Vagina (tissue), 2 donors: ENCODE measurements around the gene RPL10. TPM values are rescaled to one million over a fixed set of nuclear protein-coding genes. Genes with fewer than 3 reads are reported as not detected.

ENCODE experiments used
- DNase-seq, 2 donors: peaks; one replicate each; pipeline ENCODE4 v3.0.0-alpha.2; 2017; ENCODE audit errors: extremely low spot score in 2 of 2
- H3K27ac ChIP-seq: fragments of 200-600 bp; sonication (generic); one replicate; pipeline ENCODE4 v1.5.1; 2019
- H3K27me3 ChIP-seq: fragments of 200-600 bp; sonication (generic); one replicate; pipeline ENCODE4 v1.5.1; 2019
- H3K36me3 ChIP-seq, 2 donors: fragments of 200-600 bp; sonication (generic); one replicate each; pipeline ENCODE4 v1.5.1; 2017 to 2019
- H3K4me1 ChIP-seq: fragments of 200-600 bp; sonication (generic); one replicate; pipeline ENCODE4 v1.5.1; 2019
- H3K4me3 ChIP-seq, 2 donors: fragments of 200-600 bp; sonication (generic); 1 replicate in 1 of 2; 2 replicates in 1 of 2; pipeline ENCODE4 v1.5.1; 2016 to 2019
- H3K9me3 ChIP-seq: fragments of 200-600 bp; sonication (generic); one replicate; pipeline ENCODE4 v1.5.1; 2019
- POLR2A ChIP-seq, 2 donors: fragments of 450-650 bp; IDR thresholded peaks; one replicate each; pipeline ENCODE4 v1.6.1; 2017; ENCODE audit warnings: antibody characterized with exemption in 2 of 2, mild to moderate bottlenecking in 2 of 2, moderate library complexity in 2 of 2
- POLR2AphosphoS5 ChIP-seq, 2 donors: sonication (generic); formaldehyde crosslinking; IDR thresholded peaks; one replicate each; pipeline ENCODE4 v1.9.0; 2017; ENCODE audit warnings: antibody characterized with exemption in 2 of 2, mild to moderate bottlenecking in 2 of 2, low read depth in 1 of 2; ENCODE audit not compliant: insufficient read depth in 1 of 2
- intact Hi-C: fragments of 100-400 bp; cut with DNase I; formaldehyde crosslinking; loops from one replicate; pipeline ENCODE4 v1.15.1; 2023
- total RNA-seq: library from RNA; depleted of rRNA; stranded (reverse); fragments of >200 nt; gene quantifications from one replicate; pipeline ENCODE4 v1.2.3, GENCODE V29; 2016
- TF ChIP-seq, protein P1 (sequence below), 3 experiments: fragments of 450-650 bp in 2 of 3; fragments of 200-600 bp in 1 of 3; sonication (generic) in 1 of 3; IDR thresholded peaks; one replicate each; pipeline ENCODE4 v1.5.1; 2017 to 2019; ENCODE audit warnings: antibody characterized with exemption in 3 of 3, mild to moderate bottlenecking in 2 of 3, moderate library complexity in 2 of 3

RPL10 gene
- total RNA-seq, 1 donor from 2014 or later = 3,948 TPM

DNA sequence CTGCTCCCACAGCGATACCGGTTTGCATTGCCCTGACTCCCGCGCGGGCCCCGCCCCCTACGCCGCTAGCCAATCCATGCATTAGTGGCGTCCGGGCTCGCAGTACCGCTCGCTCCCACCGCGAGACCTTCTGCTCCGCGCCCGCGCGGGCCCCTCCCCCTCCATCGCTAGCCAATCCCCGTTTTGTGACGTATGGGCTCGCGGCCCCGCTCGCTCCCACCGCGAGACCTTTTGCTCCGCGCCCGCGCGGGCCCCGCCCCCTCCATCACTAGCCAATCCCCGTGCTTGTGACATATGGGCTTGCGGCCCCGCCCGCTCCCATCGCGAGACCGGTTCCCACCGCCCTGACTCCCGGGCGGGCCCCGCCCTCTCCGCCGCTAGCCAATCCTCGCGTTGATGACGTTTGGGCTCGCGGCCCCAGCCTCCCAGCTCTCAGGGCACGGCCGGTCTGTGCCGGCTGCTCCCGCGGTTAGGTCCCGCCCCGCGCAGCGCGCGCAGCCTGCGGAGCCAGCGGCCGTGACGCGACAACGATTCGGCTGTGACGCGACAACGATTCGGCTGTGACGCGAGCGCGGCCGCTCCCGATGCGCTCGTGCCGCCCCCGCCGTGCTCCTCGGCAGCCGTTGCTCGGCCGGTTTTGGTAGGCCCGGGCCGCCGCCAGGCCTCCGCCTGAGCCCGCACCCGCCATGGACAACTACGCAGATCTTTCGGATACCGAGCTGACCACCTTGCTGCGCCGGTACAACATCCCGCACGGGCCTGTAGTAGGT is 19.2 kb upstream of the RPL10 start, which contains the start of gene EMD:
EMD (plus strand) TSS at position 497 of the 770 bp plus-strand sequence; CDS start at position 687, 190 bp downstream.
- intact Hi-C loops = no loop called here
- Histone ChIP-seq H3K4me1 (peaks cover 22% of the 10 kb centered on the region), H3K27me3 (no peaks in the 10 kb centered on the region)

DNA sequence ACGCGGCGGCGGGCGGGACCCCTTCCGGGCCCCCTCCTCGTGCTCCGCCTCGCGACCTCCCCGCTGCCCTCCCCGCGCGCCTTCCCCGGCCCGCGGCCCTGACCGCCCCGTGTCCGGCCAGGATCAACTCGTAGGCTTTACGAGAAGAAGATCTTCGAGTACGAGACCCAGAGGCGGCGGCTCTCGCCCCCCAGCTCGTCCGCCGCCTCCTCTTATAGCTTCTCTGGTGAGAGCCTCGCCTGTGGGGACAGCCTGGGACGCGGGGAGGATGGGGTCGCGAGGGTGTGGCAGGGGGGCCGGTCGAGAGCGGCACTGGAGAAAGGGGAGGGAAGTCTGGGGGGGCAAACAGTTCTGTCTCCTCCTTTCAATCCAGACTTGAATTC is 18.6 kb upstream of the RPL10 start:
- Histone ChIP-seq H3K27me3 (no peaks in the 10 kb centered on the region), H3K27ac (peak overlapping the region; percentile 93), H3K9me3 (no peaks in the 10 kb centered on the region), H3K36me3 (no peaks in the 10 kb centered on the region), H3K4me1 (peaks cover 20% of the 10 kb centered on the region), H3K4me3 (peak overlapping the region; percentile 68 to 83)
- DNase-seq = no peak
- intact Hi-C loops = no loop called here
- no peak for TF ChIP-seq POLR2A (IDR thresholded peaks at IDR 0.05)
- TF ChIP-seq, protein P1, sequence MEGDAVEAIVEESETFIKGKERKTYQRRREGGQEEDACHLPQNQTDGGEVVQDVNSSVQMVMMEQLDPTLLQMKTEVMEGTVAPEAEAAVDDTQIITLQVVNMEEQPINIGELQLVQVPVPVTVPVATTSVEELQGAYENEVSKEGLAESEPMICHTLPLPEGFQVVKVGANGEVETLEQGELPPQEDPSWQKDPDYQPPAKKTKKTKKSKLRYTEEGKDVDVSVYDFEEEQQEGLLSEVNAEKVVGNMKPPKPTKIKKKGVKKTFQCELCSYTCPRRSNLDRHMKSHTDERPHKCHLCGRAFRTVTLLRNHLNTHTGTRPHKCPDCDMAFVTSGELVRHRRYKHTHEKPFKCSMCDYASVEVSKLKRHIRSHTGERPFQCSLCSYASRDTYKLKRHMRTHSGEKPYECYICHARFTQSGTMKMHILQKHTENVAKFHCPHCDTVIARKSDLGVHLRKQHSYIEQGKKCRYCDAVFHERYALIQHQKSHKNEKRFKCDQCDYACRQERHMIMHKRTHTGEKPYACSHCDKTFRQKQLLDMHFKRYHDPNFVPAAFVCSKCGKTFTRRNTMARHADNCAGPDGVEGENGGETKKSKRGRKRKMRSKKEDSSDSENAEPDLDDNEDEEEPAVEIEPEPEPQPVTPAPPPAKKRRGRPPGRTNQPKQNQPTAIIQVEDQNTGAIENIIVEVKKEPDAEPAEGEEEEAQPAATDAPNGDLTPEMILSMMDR (IDR thresholded peaks at IDR 0.05) = no peak
- TF ChIP-seq POLR2AphosphoS5 (IDR thresholded peaks at IDR 0.05; ENCODE audit: insufficient read depth in 1 of 2, low read depth in 1 of 2) = no peak

More for the DNA sequence above, 19.2 kb upstream of the RPL10 start, which contains the start of gene EMD:
- DNase-seq = peak in 1 of 2 donors; percentile 98
- Histone ChIP-seq H3K36me3 (no peaks in the 10 kb centered on the region), H3K27ac (peak within 1 kb of the TSS; percentile 96), H3K4me3 (peak within 1 kb of the TSS; percentile 68 to 83), H3K9me3 (no peaks in the 10 kb centered on the region)
- peak in 1 of 2 donors; percentile 84 for TF ChIP-seq POLR2A (IDR thresholded peaks at IDR 0.05)
- TF ChIP-seq, protein P1 (IDR thresholded peaks at IDR 0.05) = no peak
- peak; percentile 41 to 44 for TF ChIP-seq POLR2AphosphoS5 (IDR thresholded peaks at IDR 0.05; ENCODE audit: insufficient read depth in 1 of 2, low read depth in 1 of 2)

DNA sequence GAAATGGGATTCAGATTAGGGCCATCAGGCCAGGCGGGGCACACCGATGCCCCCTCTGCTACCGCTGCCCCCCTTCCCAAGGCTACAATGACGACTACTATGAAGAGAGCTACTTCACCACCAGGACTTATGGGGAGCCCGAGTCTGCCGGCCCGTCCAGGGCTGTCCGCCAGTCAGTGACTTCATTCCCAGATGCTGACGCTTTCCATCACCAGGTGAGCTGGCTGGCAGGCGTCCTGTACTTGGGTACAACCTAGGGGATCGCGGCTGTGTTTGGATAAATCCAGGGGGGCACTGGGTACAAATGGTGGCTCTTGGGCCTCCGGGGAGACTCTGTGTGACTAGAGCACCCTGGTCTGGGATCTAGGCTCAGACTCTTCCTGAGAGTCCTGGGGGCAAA is 18.0 kb upstream of the RPL10 start:
- Histone ChIP-seq H3K4me3 (peak overlapping the region; percentile 68 to 83), H3K27me3 (no peaks in the 10 kb centered on the region), H3K27ac (peak overlapping the region; percentile 93), H3K9me3 (no peaks in the 10 kb centered on the region), H3K4me1 (peaks cover 20% of the 10 kb centered on the region), H3K36me3 (no peaks in the 10 kb centered on the region)
- intact Hi-C loops = no loop called here
- no peak for DNase-seq
- peak in 1 of 2 donors; percentile 19 for TF ChIP-seq POLR2AphosphoS5 (IDR thresholded peaks at IDR 0.05; ENCODE audit: insufficient read depth in 1 of 2, low read depth in 1 of 2)
- TF ChIP-seq, protein P1 (IDR thresholded peaks at IDR 0.05) = no peak

DNA sequence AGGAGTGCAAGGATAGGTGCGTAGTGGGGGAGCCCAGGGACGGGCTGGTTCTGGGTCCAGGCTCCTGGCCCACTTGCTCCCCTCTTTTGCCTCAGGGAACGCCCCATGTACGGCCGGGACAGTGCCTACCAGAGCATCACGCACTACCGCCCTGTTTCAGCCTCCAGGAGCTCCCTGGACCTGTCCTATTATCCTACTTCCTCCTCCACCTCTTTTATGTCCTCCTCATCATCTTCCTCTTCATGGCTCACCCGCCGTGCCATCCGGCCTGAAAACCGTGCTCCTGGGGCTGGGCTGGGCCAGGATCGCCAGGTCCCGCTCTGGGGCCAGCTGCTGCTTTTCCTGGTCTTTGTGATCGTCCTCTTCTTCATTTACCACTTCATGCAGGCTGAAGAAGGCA is 17.4 kb upstream of the RPL10 start:
- Histone ChIP-seq H3K27ac (peak overlapping the region; percentile 93), H3K27me3 (no peaks in the 10 kb centered on the region)
- intact Hi-C loops = no loop called here

More for the DNA sequence above, 17.4 kb upstream of the RPL10 start:
- TF ChIP-seq POLR2AphosphoS5 (IDR thresholded peaks at IDR 0.05; ENCODE audit: insufficient read depth in 1 of 2, low read depth in 1 of 2) = no peak
- TF ChIP-seq, protein P1 (IDR thresholded peaks at IDR 0.05) = no peak
- TF ChIP-seq POLR2A (IDR thresholded peaks at IDR 0.05) = no peak
- DNase-seq = no peak
- Histone ChIP-seq H3K9me3 (no peaks in the 10 kb centered on the region), H3K4me3 (peak overlapping the region in 1 of 2 donors; percentile 83), H3K4me1 (peaks cover 20% of the 10 kb centered on the region), H3K36me3 (no peaks in the 10 kb centered on the region)
